GM12872 (cell line): Measurements from ENCODE around the gene CARD14.

Experiments used
- CTCF ChIP-seq: IDR thresholded peaks from 3 replicates; pipeline ENCODE4 v1.5.1; 2011; ENCODE audit warnings: low read depth, mild to moderate bottlenecking, low read length, moderate library complexity; ENCODE audit not compliant: insufficient read depth

The CARD14 gene

GRCh38 chr17:80196652-80197051, 26.8 kb downstream of the CARD14 start:
- no peak for TF ChIP-seq CTCF

GRCh38 chr17:80198144-80198661, 28.4 kb downstream of the CARD14 start:
- TF ChIP-seq CTCF: no peak

- TF ChIP-seq CTCF: no peak
These were observed 31.6 kb downstream of the CARD14 start for GRCh38 chr17:80201446-80201845.

DNA sequence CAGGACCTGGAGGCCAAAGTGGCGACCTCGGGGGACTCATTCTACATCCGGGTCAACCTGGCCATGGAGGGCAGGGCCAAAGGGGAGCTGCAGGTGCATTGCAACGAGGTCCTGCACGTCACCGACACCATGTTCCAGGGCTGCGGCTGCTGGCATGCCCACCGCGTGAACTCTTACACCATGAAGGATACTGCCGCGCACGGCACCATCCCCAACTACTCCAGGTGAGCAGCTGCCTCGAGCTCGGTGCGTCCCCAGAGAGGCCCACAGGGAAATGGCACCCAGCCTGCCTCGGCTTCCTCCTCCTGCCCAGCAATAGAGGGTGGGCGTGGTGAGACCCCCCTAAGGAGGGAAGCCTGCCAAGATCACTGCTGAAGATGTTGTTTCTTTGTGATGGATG, 32.4 kb downstream of the CARD14 start:
- no peak for TF ChIP-seq CTCF

- no peak for TF ChIP-seq CTCF
These were observed 33.7 kb downstream of the CARD14 start for GRCh38 chr17:80203471-80203963.

GRCh38 chr17:80204626-80205468, 35.0 kb downstream of the CARD14 start:
- TF ChIP-seq CTCF: no peak

DNA sequence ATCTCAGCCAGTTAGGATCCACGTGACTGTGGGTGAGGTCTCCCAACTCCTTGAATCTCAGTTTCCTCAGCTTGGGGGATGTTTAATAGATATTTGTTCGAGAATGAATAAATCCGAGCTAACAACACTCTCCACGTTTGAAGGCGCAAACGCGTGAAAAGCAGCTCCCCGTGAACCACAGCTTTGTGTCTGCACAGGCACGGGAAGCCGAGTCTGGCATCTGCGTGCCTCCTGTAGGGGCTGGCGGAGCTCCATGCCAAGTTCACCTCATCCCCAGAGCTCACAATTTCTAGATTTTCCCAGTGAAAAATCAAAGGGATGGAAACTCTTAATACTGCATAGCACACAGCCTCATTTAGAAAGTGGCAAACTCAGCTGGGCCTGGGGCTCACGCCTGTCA, 36.0 kb downstream of the CARD14 start:
- TF ChIP-seq CTCF: no peak
